ENCODE measurements around the gene ABLIM2. TPM values are rescaled to one million over a fixed set of nuclear protein-coding genes. Genes with fewer than 3 reads are reported as not detected.

Gene ABLIM2
- total and polyA plus RNA-seq, 2 experiments from 2014 or later, result 1.5 to 4.3 TPM

DNA sequence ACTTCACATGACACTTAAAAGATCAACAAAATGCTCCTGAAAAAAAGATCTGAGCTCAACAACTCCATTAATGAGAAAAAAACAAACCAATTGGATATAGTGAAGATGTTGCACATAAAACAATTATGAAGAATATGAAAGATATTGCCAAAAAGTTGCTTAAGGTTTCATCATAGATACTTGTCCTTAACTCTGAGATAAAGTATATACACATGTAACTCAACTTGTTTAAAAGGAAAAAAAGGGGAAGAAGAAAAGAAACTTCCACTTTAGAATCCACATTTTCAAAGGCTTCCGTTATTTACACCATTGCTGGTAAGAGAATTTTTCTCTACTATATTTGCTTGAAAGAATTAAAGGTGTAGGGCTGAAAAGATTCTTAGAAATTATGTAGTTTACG is 221.6 kb downstream of the ABLIM2 start (continued):
- TF ChIP-seq, protein P1, sequence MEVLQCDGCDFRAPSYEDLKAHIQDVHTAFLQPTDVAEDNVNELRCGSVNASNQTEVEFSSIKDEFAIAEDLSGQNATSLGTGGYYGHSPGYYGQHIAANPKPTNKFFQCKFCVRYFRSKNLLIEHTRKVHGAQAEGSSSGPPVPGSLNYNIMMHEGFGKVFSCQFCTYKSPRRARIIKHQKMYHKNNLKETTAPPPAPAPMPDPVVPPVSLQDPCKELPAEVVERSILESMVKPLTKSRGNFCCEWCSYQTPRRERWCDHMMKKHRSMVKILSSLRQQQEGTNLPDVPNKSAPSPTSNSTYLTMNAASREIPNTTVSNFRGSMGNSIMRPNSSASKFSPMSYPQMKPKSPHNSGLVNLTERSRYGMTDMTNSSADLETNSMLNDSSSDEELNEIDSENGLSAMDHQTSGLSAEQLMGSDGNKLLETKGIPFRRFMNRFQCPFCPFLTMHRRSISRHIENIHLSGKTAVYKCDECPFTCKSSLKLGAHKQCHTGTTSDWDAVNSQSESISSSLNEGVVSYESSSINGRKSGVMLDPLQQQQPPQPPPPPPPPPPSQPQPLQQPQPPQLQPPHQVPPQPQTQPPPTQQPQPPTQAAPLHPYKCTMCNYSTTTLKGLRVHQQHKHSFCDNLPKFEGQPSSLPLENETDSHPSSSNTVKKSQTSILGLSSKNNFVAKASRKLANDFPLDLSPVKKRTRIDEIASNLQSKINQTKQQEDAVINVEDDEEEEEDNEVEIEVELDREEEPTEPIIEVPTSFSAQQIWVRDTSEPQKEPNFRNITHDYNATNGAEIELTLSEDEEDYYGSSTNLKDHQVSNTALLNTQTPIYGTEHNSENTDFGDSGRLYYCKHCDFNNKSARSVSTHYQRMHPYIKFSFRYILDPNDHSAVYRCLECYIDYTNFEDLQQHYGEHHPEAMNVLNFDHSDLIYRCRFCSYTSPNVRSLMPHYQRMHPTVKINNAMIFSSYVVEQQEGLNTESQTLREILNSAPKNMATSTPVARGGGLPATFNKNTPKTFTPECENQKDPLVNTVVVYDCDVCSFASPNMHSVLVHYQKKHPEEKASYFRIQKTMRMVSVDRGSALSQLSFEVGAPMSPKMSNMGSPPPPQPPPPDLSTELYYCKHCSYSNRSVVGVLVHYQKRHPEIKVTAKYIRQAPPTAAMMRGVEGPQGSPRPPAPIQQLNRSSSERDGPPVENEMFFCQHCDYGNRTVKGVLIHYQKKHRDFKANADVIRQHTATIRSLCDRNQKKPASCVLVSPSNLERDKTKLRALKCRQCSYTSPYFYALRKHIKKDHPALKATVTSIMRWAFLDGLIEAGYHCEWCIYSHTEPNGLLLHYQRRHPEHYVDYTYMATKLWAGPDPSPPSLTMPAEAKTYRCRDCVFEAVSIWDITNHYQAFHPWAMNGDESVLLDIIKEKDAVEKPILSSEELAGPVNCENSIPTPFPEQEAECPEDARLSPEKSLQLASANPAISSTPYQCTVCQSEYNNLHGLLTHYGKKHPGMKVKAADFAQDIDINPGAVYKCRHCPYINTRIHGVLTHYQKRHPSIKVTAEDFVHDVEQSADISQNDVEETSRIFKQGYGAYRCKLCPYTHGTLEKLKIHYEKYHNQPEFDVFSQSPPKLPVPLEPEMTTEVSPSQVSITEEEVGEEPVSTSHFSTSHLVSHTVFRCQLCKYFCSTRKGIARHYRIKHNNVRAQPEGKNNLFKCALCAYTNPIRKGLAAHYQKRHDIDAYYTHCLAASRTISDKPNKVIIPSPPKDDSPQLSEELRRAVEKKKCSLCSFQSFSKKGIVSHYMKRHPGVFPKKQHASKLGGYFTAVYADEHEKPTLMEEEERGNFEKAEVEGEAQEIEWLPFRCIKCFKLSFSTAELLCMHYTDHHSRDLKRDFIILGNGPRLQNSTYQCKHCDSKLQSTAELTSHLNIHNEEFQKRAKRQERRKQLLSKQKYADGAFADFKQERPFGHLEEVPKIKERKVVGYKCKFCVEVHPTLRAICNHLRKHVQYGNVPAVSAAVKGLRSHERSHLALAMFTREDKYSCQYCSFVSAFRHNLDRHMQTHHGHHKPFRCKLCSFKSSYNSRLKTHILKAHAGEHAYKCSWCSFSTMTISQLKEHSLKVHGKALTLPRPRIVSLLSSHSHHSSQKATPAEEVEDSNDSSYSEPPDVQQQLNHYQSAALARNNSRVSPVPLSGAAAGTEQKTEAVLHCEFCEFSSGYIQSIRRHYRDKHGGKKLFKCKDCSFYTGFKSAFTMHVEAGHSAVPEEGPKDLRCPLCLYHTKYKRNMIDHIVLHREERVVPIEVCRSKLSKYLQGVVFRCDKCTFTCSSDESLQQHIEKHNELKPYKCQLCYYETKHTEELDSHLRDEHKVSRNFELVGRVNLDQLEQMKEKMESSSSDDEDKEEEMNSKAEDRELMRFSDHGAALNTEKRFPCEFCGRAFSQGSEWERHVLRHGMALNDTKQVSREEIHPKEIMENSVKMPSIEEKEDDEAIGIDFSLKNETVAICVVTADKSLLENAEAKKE (CRISPR knock-in tag; IDR thresholded peaks at IDR 0.05), result no peak
- TF ChIP-seq JUNB (IDR thresholded peaks at IDR 0.05; ENCODE audit: unreplicated experiment) (no peak), ZNF331 (CRISPR knock-in tag; IDR thresholded peaks at IDR 0.05; ENCODE audit: low read depth) (no peak), EZH2 (IDR thresholded peaks at IDR 0.05; ENCODE audit: low read depth, unreplicated experiment) (no peak), NANOG (IDR thresholded peaks at IDR 0.05; ENCODE audit: borderline replicate concordance) (no peak), ZNF114 (CRISPR knock-in tag; IDR thresholded peaks at IDR 0.05) (no peak), CREB1 (CRISPR knock-in tag; IDR thresholded peaks at IDR 0.05; ENCODE audit: low read depth) (no peak), POLR2AphosphoS5 (IDR thresholded peaks at IDR 0.05; ENCODE audit: low read depth) (no peak)
- TF ChIP-seq, protein P2, sequence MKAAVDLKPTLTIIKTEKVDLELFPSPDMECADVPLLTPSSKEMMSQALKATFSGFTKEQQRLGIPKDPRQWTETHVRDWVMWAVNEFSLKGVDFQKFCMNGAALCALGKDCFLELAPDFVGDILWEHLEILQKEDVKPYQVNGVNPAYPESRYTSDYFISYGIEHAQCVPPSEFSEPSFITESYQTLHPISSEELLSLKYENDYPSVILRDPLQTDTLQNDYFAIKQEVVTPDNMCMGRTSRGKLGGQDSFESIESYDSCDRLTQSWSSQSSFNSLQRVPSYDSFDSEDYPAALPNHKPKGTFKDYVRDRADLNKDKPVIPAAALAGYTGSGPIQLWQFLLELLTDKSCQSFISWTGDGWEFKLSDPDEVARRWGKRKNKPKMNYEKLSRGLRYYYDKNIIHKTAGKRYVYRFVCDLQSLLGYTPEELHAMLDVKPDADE (IDR thresholded peaks at IDR 0.05), result no peak
- TF ChIP-seq, protein P3, sequence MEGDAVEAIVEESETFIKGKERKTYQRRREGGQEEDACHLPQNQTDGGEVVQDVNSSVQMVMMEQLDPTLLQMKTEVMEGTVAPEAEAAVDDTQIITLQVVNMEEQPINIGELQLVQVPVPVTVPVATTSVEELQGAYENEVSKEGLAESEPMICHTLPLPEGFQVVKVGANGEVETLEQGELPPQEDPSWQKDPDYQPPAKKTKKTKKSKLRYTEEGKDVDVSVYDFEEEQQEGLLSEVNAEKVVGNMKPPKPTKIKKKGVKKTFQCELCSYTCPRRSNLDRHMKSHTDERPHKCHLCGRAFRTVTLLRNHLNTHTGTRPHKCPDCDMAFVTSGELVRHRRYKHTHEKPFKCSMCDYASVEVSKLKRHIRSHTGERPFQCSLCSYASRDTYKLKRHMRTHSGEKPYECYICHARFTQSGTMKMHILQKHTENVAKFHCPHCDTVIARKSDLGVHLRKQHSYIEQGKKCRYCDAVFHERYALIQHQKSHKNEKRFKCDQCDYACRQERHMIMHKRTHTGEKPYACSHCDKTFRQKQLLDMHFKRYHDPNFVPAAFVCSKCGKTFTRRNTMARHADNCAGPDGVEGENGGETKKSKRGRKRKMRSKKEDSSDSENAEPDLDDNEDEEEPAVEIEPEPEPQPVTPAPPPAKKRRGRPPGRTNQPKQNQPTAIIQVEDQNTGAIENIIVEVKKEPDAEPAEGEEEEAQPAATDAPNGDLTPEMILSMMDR (conservative IDR thresholded peaks at IDR 0.05; ENCODE audit: low read depth in 2 of 2), result no peak
